ENCODE data around the gene BTBD8. TPM values are rescaled to one million over a fixed set of nuclear protein-coding genes. Genes with fewer than 3 reads are reported as not detected.

Gene BTBD8
- total RNA-seq, 2 experiments from 2014 or later = 1.7 to 2.4 TPM

GRCh38 chr1:92117526-92117925 is 37.4 kb downstream of the BTBD8 start:
- H3K4me1 Mint-ChIP-seq = peaks cover 3% of the 10 kb centered on the region
- no peak overlapping the region for H3K4me3 Mint-ChIP-seq
- no peaks in the 10 kb centered on the region for H3K27me3 Mint-ChIP-seq
- CTCF ChIA-PET = no interaction called here
- H3K27ac Mint-ChIP-seq = no peak overlapping the region
- H3K36me3 Mint-ChIP-seq = no peaks in the 10 kb centered on the region
- no peak for DNase-seq
- ATAC-seq = no peak
- no peaks in the 10 kb centered on the region for H3K9me3 Mint-ChIP-seq (ENCODE audit: low read depth)

DNA sequence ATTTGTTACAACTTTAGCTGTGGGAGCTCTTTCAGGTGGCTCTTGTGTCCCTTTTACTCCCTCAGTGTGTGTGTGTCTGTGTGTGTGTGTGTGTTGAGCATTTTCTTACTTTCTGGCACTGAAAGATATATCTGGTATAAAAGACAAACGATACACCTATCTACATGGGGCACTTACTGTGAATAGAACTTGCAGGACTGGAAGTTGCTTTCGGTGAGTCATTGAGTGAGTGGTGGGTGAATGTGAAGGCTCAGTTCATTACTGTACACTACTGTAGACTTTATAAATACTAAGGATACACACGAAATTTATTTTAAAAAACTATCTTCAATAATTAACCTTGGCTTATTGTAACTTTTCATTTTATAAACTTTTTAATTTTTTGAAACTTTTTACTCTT is 38.7 kb downstream of the BTBD8 start:
- H3K27me3 Mint-ChIP-seq = no peaks in the 10 kb centered on the region
- DNase-seq (no peak), ATAC-seq (no peak)
- CTCF ChIA-PET = no interaction called here
- H3K9me3 Mint-ChIP-seq (ENCODE audit: low read depth) = no peaks in the 10 kb centered on the region
- peaks cover 4% of the 10 kb centered on the region for H3K4me1 Mint-ChIP-seq
- H3K36me3 Mint-ChIP-seq = no peaks in the 10 kb centered on the region
- H3K4me3 Mint-ChIP-seq = no peak overlapping the region
- no peak overlapping the region for H3K27ac Mint-ChIP-seq

DNA sequence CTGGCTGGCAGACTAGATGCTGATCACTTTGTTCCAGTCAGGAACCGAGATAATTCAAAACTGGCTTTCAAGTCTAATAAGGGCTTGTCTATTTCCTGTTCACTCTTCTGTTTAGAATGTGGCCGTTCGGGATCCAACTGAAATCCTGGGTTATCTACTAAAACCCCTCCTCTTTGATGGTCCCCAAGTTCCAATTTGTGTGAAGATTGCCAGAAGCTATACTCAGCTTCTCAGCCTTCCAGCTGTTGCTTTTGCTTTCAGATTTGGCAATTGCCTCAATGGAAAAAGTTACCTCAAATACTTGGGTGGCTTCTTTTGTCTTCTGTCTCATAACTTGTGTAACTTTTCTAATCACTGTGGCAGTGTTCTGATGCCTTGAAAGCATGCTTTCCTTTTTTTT is 43.7 kb downstream of the BTBD8 start:
- Mint-ChIP-seq H3K9me3 (ENCODE audit: low read depth) (no peaks in the 10 kb centered on the region), H3K4me1 (peaks cover 4% of the 10 kb centered on the region), H3K4me3 (no peak overlapping the region), H3K27me3 (no peaks in the 10 kb centered on the region), H3K36me3 (no peaks in the 10 kb centered on the region), H3K27ac (no peak overlapping the region)
- DNase-seq (no peak), ATAC-seq (peak; percentile 53)
- CTCF ChIA-PET = no interaction called here

DNA sequence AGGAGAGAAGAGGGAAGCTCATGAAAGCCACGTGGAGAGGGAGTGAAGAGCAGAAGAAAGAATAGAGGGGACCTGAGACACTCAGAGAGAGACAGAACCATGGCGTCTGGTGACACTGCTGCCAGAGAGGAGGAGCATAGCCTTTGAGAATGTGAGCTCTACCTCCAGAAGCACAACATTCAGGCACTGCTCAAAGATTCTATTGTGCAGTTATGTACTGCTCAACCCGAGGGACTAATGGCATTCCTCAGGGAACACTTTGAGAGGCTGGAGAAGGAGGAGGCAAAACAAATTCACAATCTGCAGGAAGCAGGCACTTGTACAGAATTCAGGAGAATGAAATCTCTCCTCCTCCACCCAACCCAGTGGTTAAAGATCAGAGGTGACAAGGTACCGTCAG is 45.1 kb downstream of the BTBD8 start:
- no peak overlapping the region for H3K4me3 Mint-ChIP-seq
- no peaks in the 10 kb centered on the region for H3K9me3 Mint-ChIP-seq (ENCODE audit: low read depth)
- ATAC-seq = no peak
- H3K27me3 Mint-ChIP-seq = no peaks in the 10 kb centered on the region
- CTCF ChIA-PET = no interaction called here
- DNase-seq = no peak
- H3K27ac Mint-ChIP-seq = no peak overlapping the region
- peaks cover 4% of the 10 kb centered on the region for H3K4me1 Mint-ChIP-seq
- no peaks in the 10 kb centered on the region for H3K36me3 Mint-ChIP-seq

GRCh38 chr1:92126088-92126487 is 45.9 kb downstream of the BTBD8 start:
- Mint-ChIP-seq H3K9me3 (ENCODE audit: low read depth) (no peaks in the 10 kb centered on the region), H3K27ac (no peak overlapping the region), H3K36me3 (no peaks in the 10 kb centered on the region), H3K4me1 (peaks cover 4% of the 10 kb centered on the region), H3K27me3 (no peaks in the 10 kb centered on the region), H3K4me3 (no peak overlapping the region)
- CTCF ChIA-PET = no interaction called here
- DNase-seq (no peak), ATAC-seq (no peak)

DNA sequence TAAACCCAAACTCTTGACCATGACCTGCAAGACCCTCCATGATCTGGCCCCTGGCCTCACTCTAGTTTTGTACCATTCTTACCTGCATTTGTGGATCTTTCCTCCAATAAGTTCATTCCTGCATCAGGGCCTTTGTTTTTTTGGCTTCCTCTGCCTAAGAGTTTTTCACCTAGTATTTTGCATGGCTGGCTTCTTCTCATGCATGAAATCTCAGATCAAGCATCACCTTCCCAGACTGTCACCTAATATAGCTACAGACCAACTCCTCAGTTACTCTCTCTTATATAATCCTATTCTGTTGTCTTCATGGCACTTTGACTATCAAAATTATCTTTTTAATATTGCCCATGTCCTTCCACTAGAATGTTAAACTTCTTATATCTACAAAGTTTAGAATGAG is 54.2 kb downstream of the BTBD8 start:
- Mint-ChIP-seq H3K4me3 (no peak overlapping the region), H3K27me3 (no peaks in the 10 kb centered on the region), H3K36me3 (peaks cover 1% of the 10 kb centered on the region), H3K9me3 (ENCODE audit: low read depth) (no peaks in the 10 kb centered on the region), H3K4me1 (no peaks in the 10 kb centered on the region), H3K27ac (no peak overlapping the region)
- ATAC-seq = no peak
- CTCF ChIA-PET = no interaction called here
- DNase-seq = no peak

DNA sequence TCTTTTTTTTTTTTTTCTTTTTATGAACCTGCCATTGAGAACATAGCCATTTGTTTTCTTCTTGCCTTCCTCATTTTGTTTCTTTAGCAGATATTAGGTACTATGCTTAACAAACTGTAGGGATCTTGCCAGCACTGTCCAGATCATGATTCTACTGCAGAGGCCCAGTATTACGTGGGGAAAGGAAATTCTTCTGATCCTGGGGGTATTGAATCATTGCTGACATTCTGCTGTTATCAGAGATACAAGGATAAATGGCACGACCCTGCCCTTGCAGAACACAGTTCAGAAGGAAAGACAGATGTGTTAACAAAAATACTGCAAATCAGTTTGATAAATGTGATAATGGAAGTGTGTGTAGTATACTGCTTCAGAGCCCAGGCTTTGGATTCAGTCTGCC is 56.2 kb downstream of the BTBD8 start:
- Mint-ChIP-seq H3K36me3 (peaks cover 1% of the 10 kb centered on the region), H3K27ac (no peak overlapping the region), H3K9me3 (ENCODE audit: low read depth) (no peaks in the 10 kb centered on the region), H3K27me3 (no peaks in the 10 kb centered on the region), H3K4me3 (no peak overlapping the region), H3K4me1 (no peaks in the 10 kb centered on the region)
- ATAC-seq (no peak), DNase-seq (no peak)
- CTCF ChIA-PET = no interaction called here

DNA sequence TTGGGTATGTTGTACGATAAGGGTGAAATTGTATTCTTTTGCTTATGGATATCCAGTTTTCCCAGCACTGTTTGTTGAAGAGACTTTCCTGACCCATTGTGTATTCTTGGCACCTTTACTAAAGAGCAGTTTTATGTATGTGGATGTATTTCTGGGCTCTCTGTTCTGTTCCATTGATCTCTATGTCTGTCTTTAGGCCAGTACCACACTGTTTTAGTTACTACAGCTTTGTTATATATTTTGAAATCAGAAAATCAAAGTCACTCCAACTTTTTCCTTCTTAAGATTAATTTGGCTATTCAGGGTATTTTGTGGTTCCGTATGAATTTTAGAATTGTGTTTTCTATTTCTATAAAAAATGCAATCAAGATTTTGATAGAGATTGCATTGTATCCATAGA is 74.8 kb downstream of the BTBD8 start:
- DNase-seq (no peak), ATAC-seq (no peak)
- peaks cover 12% of the 10 kb centered on the region for H3K9me3 Mint-ChIP-seq (ENCODE audit: low read depth)
- H3K27me3 Mint-ChIP-seq = no peaks in the 10 kb centered on the region
- H3K36me3 Mint-ChIP-seq = peaks cover 13% of the 10 kb centered on the region
- H3K27ac Mint-ChIP-seq = no peak overlapping the region
- no peaks in the 10 kb centered on the region for H3K4me1 Mint-ChIP-seq
- H3K4me3 Mint-ChIP-seq = no peak overlapping the region
- CTCF ChIA-PET = no interaction called here

- DNase-seq (no peak), ATAC-seq (no peak)
- CTCF ChIA-PET = interaction anchor here (0.6 kb wide), 1 partner anchor 37 kb away, joined by 3 read pairs; no protein-coding TSS in a partner anchor
- H3K27ac Mint-ChIP-seq = no peak overlapping the region
- H3K4me3 Mint-ChIP-seq = no peak overlapping the region
- peaks cover 15% of the 10 kb centered on the region for H3K36me3 Mint-ChIP-seq
- no peaks in the 10 kb centered on the region for H3K27me3 Mint-ChIP-seq
- H3K9me3 Mint-ChIP-seq (ENCODE audit: low read depth) = peaks cover 19% of the 10 kb centered on the region
- H3K4me1 Mint-ChIP-seq = no peaks in the 10 kb centered on the region
These were observed 79.4 kb downstream of the BTBD8 start for GRCh38 chr1:92159593-92159992.

DNA sequence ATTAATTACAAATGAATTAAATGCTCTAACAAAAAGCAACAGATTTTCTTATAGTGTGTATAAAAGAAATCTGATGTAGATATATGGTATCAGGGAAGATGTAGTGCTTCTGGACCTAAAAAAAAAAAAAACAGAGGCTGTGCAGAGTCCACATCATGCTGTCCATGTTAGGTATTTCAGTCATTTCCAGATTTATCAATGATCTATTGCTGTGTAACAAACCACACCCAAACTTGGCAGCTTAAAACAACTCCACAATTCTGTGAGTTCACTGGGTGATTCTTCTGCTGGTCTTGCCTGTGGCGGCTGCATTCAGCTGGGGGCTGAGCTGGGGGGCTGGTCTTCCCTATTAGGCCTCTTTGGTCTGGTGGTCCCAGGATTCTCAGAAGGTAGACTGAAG is 85.2 kb downstream of the BTBD8 start:
- DNase-seq (no peak), ATAC-seq (no peak)
- H3K36me3 Mint-ChIP-seq = peaks cover under 1% of the 10 kb centered on the region
- no peak overlapping the region for H3K27ac Mint-ChIP-seq
- H3K4me3 Mint-ChIP-seq = no peak overlapping the region
- CTCF ChIA-PET = no interaction called here
- no peaks in the 10 kb centered on the region for H3K27me3 Mint-ChIP-seq
- H3K4me1 Mint-ChIP-seq = no peaks in the 10 kb centered on the region
- peaks cover 3% of the 10 kb centered on the region for H3K9me3 Mint-ChIP-seq (ENCODE audit: low read depth)

DNA sequence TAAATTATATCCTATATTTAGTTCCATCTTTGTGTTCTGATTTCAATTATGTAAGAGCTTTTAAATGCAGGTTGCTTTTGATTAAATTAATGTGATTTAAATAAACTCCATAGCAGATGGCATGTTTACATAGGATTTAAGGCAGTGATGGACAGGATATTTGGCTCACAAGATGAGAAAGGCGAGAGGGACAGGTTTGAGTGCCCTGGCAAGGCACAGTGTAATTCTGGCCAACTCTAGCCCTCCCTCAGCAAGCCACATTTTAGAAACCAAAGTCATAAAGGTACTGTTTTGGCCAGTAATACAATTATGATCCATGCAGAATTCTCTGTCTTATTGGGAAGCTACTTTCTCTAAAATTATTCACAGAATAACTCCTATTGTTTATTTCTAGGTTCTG is 87.0 kb downstream of the BTBD8 start:
- CTCF ChIA-PET = no interaction called here
- Mint-ChIP-seq H3K27me3 (no peaks in the 10 kb centered on the region), H3K4me3 (no peak overlapping the region), H3K36me3 (no peaks in the 10 kb centered on the region), H3K4me1 (no peaks in the 10 kb centered on the region), H3K27ac (no peak overlapping the region), H3K9me3 (ENCODE audit: low read depth) (no peaks in the 10 kb centered on the region)
- ATAC-seq (no peak), DNase-seq (no peak)

DNA sequence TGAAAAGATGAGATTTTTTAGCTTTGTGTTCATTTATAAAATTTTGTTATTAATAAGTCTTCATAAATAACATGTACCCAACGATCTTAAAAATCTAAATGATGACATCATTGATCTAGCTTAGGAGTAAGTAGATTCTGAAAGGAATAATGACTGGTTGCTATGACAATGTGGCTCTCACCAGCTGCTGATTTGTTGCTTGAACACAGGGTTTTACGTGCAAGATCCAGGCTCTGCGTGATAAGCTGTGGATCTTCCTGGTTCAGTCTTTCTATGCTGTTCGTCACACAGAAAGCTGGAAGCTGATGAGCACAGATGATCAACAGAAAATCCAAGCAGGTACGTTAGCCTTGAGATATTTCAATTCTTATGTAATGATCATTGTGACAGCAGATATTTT is 88.5 kb downstream of the BTBD8 start:
- no peak for ATAC-seq
- H3K9me3 Mint-ChIP-seq (ENCODE audit: low read depth) = no peaks in the 10 kb centered on the region
- no peaks in the 10 kb centered on the region for H3K27me3 Mint-ChIP-seq
- H3K4me1 Mint-ChIP-seq = no peaks in the 10 kb centered on the region
- no peak for DNase-seq
- H3K27ac Mint-ChIP-seq = no peak overlapping the region
- H3K36me3 Mint-ChIP-seq = no peaks in the 10 kb centered on the region
- CTCF ChIA-PET = no interaction called here
- no peak overlapping the region for H3K4me3 Mint-ChIP-seq

DNA sequence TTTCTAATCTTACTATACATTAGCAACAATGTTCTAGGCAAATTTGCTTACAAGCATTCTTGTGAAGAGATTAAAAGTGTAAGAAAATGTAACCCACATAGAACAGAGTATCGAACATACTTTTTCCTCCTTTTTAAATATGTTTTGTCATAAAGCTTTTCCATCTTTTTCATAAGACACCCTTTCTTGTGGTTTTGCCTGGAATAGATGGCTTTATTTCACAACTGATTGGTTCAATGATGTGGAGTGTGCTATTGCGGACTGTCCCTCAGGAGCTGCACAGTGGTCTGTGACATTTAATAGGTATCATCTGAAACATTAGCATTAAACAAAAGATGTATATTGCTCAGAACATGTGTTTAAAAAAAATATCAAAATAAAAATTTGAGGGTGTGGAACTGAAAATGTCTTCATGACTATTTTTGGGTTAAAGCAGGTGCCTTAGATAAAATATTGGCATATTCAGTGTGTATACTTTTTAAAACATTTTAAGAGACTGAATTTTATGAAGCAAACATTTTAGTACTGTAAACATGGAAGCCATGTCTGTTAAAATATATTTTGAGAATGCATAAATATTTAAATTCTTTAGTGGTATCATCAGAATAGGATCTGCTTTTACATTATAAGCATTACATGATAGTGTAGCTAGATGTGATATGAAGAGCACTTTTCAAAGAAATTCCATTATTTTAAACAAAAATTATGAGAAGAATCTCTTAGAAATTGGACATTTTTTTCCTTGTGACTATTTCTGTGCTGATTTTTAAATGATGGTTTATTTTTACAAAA is 89.3 kb downstream of the BTBD8 start:
- H3K4me1 Mint-ChIP-seq = no peaks in the 10 kb centered on the region
- no peaks in the 10 kb centered on the region for H3K9me3 Mint-ChIP-seq (ENCODE audit: low read depth)
- CTCF ChIA-PET = no interaction called here
- no peaks in the 10 kb centered on the region for H3K36me3 Mint-ChIP-seq
- no peak overlapping the region for H3K4me3 Mint-ChIP-seq
- H3K27me3 Mint-ChIP-seq = no peaks in the 10 kb centered on the region
- ATAC-seq (no peak), DNase-seq (no peak)
- no peak overlapping the region for H3K27ac Mint-ChIP-seq

- H3K9me3 Mint-ChIP-seq (ENCODE audit: low read depth) = no peaks in the 10 kb centered on the region
- DNase-seq (no peak), ATAC-seq (no peak)
- H3K36me3 Mint-ChIP-seq = no peaks in the 10 kb centered on the region
- no peak overlapping the region for H3K4me3 Mint-ChIP-seq
- H3K27me3 Mint-ChIP-seq = peaks cover 4% of the 10 kb centered on the region
- no peaks in the 10 kb centered on the region for H3K4me1 Mint-ChIP-seq
- CTCF ChIA-PET = no interaction called here
- no peak overlapping the region for H3K27ac Mint-ChIP-seq
These were observed 104.5 kb downstream of the BTBD8 start for GRCh38 chr1:92184632-92185031.

DNA sequence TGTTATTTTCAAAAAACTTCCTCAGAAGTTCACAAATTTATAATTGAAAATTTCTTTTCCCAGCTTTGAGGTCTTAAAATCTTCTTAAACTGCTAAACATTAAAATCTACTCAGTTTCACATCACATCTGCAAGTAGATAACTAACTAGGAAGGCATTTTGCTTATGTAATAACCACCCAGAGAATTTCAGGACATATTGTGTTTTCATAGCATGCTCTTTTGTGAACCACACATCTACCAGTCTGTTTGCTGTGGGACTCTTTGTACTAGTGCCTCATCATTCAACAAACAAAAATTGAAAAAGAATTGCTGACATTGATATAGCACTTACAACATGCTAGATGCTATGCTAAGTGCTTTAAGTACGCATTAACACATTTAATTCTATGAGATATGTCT is 105.9 kb downstream of the BTBD8 start:
- Mint-ChIP-seq H3K4me3 (no peak overlapping the region), H3K36me3 (no peaks in the 10 kb centered on the region), H3K4me1 (no peaks in the 10 kb centered on the region), H3K9me3 (ENCODE audit: low read depth) (no peaks in the 10 kb centered on the region), H3K27me3 (peaks cover 9% of the 10 kb centered on the region), H3K27ac (no peak overlapping the region)
- DNase-seq (no peak), ATAC-seq (no peak)
- CTCF ChIA-PET = no interaction called here

Measured in activated CD8-positive, alpha-beta memory T cell treated with anti-CD3 and anti-CD28 coated beads, Interleukin-2, amount 10 ng/mL, durations not matched to agents 7 days and 5 days (primary cell).